Heart left ventricle (tissue), 16 donors: ENCODE results near the gene TOMM40L. TPM values are rescaled to one million over a fixed set of nuclear protein-coding genes. Genes with fewer than 3 reads are reported as not detected.
A peak's percentile ranks its signal among the peaks of the same experiment; 100 is the strongest.

Source experiments
- ATAC-seq, 4 donors: fragments of 200-7000 bp; cut with Tn5 transposase; one replicate each; pipeline ENCODE4 v1.9.1; 2020 to 2022; ENCODE audit warnings: moderate library complexity in 4 of 4, mild to moderate bottlenecking in 3 of 4, moderate number of reproducible peaks in 1 of 4
- DNase-seq, 5 donors: peaks; one replicate each; pipeline ENCODE4 v3.0.0-alpha.2; 2020
- H3K27ac ChIP-seq, 12 donors: fragments of 200-600 bp; sonication (generic) in 4 of 12; one replicate each; pipeline versions ENCODE4 v1.5.0 to v1.8.0; 2016 to 2022; ENCODE audit warnings: mild to moderate bottlenecking in 2 of 12
- H3K27me3 ChIP-seq, 9 donors: fragments of 200-600 bp; sonication (generic) in 2 of 9; one replicate each; pipeline versions ENCODE4 v1.5.1 to v1.8.0; 2016 to 2022; ENCODE audit warnings: mild to moderate bottlenecking in 3 of 9
- H3K36me3 ChIP-seq, 9 donors: fragments of 200-600 bp; sonication (generic) in 2 of 9; one replicate each; pipeline versions ENCODE4 v1.5.0 to v1.8.0; 2018 to 2022; ENCODE audit warnings: mild to moderate bottlenecking in 2 of 9
- H3K4me1 ChIP-seq, 12 donors: fragments of 200-600 bp; sonication (generic) in 4 of 12; one replicate each; pipeline versions ENCODE4 v1.5.0 to v1.8.0; 2016 to 2022; ENCODE audit warnings: mild to moderate bottlenecking in 3 of 12
- H3K4me3 ChIP-seq, 12 donors: fragments of 200-600 bp; sonication (generic) in 4 of 12; one replicate each; pipeline versions ENCODE4 v1.5.0 to v1.8.0; 2017 to 2022; ENCODE audit warnings: mild to moderate bottlenecking in 9 of 12, moderate library complexity in 4 of 12
- H3K9me3 ChIP-seq, 12 donors: fragments of 200-600 bp; sonication (generic) in 4 of 12; one replicate each; pipeline versions ENCODE4 v1.5.0 to v1.8.0; 2016 to 2022; ENCODE audit warnings: mild to moderate bottlenecking in 1 of 12
- POLR2A ChIP-seq, 2 donors: fragments of 450-650 bp; IDR thresholded peaks; one replicate each; pipeline ENCODE4 v1.6.1; 2017; ENCODE audit warnings: antibody characterized with exemption in 2 of 2, mild to moderate bottlenecking in 2 of 2, moderate library complexity in 2 of 2
- WGBS, 4 donors: extraction: QIAGEN DNeasy Blood & Tissue Kit in 2 of 4; methylation state at CpG; one replicate each; pipeline versions ENCODE4 v1.1.5 to v1.1.7; 2013 to 2018; 5-methylcytosine and 5-hydroxymethylcytosine counted together
- intact Hi-C, 10 donors: fragments of 100-400 bp; cut with DNase I; formaldehyde crosslinking; loops; one replicate each; pipeline versions ENCODE4 v1.11.1 to v1.14.2; 2022
- polyA plus RNA-seq, 2 donors: library from polyadenylated mRNA; stranded (reverse); fragments of 200-250 nt; gene quantifications; one replicate each; pipeline ENCODE4 v1.2.3, GENCODE V29; 2013
- total RNA-seq, 9 donors: library from RNA; depleted of rRNA in 2 of 9; stranded (reverse); fragments of >200 nt in 2 of 9; fragmentation: NEBNext Ultra II Directional in 3 of 9; extraction: Animal tissue kit (Norgen Biotek cat#: 25700) in 3 of 9; gene quantifications; one replicate each; pipeline versions ENCODE4 v1.1.0 to v1.2.4, GENCODE V29; 2016 to 2023
- TF ChIP-seq, protein P1 (sequence below), 12 donors: fragments of 200-600 bp; sonication (generic) in 4 of 12; IDR thresholded peaks; one replicate each; pipeline versions ENCODE4 v1.5.0 to v1.8.0; 2018 to 2022; ENCODE audit warnings: antibody characterized with exemption in 12 of 12, mild to moderate bottlenecking in 5 of 12
- donor health status: ischemic (EF 13 %, LVEDD 7.1; RV severe dilation, severe dysfunction).
- donor health status: healthy with polysubstance abuse.
- donor health status: DM: no; HTN: yes; CAD: no.
- donor health status: DM: no; HTN: no; CAD: no.
- donor health status: ischemic (EF 25% LVEDD 6.9; RV normal size, moderate dysfunction).
- donor health status: ischemic (EF 25% LVEDD 5.7; RV mildly dilated, moderate dysfunction).
- donor health status: healthy.
- donor health status: DM: yes; HTN: yes; CAD: no.
- donor health status: ischemic (EF 35%, LVEDD 5.7; RV mildly dilated, moderate dysfunction).
- donor health status: nonischemic (EF 11% LVEDD 7.7; RV severe dilation, severe dysfunction).
- donor health status: DM: yes; HTN: yes; CAD: no.
- donor health status: PGD.
- donor health status: ischemic (EF 29% LVEDD 5.4; RV normal size, mild dysfunction).
- donor health status: nonischemic (EF 23%, LVEDD 6.1; RV moderate dilation, normal function).

TOMM40L gene
- total and polyA plus RNA-seq, 11 donors: 24.1 to 37.1 (median 29.1) TPM

DNA sequence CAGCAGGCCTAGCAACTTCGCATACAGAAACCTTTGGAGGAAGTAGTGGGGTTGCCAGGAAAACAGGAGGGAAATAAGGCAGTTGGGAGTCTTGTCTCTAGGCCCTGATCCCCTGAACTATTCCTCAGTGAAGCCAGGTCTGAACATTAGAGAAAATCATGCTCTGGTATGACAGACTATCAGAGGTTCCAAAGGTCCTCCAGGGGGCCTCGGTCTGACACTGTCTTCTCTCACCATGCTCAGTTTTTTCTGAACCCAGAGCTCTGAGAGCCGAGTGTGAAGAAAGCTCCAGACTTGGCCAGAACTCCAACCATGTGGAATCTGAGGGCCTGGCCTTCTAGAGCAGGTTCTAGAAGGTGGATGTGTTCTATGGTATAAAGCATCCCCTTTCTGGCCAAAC is 4.0 kb downstream of the TOMM40L start:
- WGBS, 4 donors: 51 to 63% (median 55%) methylated on average over 3 of the region's 3 CpGs
- Histone ChIP-seq H3K4me3 (no peak overlapping the region), H3K36me3 (peaks cover 0 to 36% (median 28%) of the 10 kb centered on the region in 9 donors), H3K27ac (no peak overlapping the region), H3K9me3 (no peaks in the 10 kb centered on the region), H3K27me3 (no peaks in the 10 kb centered on the region), H3K4me1 (peaks cover 0 to 31% (median 18%) of the 10 kb centered on the region in 12 donors)
- TF ChIP-seq, protein P1, sequence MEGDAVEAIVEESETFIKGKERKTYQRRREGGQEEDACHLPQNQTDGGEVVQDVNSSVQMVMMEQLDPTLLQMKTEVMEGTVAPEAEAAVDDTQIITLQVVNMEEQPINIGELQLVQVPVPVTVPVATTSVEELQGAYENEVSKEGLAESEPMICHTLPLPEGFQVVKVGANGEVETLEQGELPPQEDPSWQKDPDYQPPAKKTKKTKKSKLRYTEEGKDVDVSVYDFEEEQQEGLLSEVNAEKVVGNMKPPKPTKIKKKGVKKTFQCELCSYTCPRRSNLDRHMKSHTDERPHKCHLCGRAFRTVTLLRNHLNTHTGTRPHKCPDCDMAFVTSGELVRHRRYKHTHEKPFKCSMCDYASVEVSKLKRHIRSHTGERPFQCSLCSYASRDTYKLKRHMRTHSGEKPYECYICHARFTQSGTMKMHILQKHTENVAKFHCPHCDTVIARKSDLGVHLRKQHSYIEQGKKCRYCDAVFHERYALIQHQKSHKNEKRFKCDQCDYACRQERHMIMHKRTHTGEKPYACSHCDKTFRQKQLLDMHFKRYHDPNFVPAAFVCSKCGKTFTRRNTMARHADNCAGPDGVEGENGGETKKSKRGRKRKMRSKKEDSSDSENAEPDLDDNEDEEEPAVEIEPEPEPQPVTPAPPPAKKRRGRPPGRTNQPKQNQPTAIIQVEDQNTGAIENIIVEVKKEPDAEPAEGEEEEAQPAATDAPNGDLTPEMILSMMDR (IDR thresholded peaks at IDR 0.05): no peak
- TF ChIP-seq POLR2A (IDR thresholded peaks at IDR 0.05): no peak
- no peak for ATAC-seq
- no peak for DNase-seq
- intact Hi-C loops: loop anchor here in 9 of 10 donors (5.0 to 10.0 kb wide), 8 partner anchors 38 to 157 kb away; partner anchors contain the start of genes SDHC (in 4 of the 9) and CFAP126 (in 2 of the 9)

DNA sequence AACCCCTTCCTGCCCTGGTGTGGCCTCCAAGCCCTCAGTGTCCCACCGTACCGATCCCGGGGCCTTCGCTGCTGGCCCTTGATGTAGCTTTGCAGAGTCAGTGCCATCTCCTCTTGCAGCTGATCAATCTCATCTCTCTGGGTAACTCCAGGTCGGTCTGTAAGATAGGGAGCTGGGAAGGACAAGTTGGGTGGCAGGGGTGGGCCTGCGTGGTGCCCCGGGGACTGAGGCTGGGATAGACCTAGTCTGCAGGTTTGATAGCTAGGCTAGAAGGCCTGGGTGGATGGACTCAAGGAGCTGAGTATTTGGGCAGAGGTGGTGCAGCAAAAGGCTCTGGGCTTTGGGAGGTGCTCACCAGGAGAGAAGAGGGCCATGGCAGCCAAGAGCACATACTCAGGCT is 4.9 kb downstream of the TOMM40L start:
- intact Hi-C loops: loop anchor here in 1 of 10 donors (5.0 kb wide), 1 partner anchor 142 kb away; no protein-coding TSS in a partner anchor
- no peak for TF ChIP-seq POLR2A (IDR thresholded peaks at IDR 0.05)
- TF ChIP-seq, protein P1 (IDR thresholded peaks at IDR 0.05): no peak
- H3K27ac ChIP-seq: no peak overlapping the region
- peaks cover 0 to 25% (median 16%) of the 10 kb centered on the region in 12 donors for H3K4me1 ChIP-seq
- 90 to 95% (median 93%) methylated on average over 7 of the region's 7 CpGs for WGBS, 4 donors
- no peaks in the 10 kb centered on the region for H3K9me3 ChIP-seq
- H3K4me3 ChIP-seq: no peak overlapping the region
- H3K36me3 ChIP-seq: peaks cover 0 to 36% (median 28%) of the 10 kb centered on the region in 9 donors
- no peak for ATAC-seq
- no peak for DNase-seq
- no peaks in the 10 kb centered on the region for H3K27me3 ChIP-seq

DNA sequence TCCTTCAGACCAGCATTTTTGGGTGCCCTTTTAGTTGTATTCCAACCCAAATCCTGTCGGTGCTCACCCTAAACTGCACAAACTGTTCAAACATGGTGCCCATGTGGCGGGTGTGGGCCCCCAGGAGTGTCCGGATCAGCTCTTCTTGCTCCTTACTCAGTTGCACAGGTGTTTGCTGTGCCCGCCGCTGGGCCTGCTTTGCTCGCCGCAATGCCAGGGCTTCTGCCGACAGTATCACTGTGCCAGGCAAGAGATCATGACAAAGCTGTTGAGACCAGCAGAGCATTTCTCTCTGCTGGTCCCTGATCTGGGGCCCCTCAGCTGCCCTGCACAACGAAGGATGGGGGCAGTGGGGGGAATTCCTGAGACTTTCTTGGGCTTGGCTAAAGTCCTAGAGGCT is 7.2 kb downstream of the TOMM40L start:
- H3K27ac ChIP-seq: no peak overlapping the region
- DNase-seq (no peak), ATAC-seq (no peak)
- H3K36me3 ChIP-seq: peaks cover 0 to 31% (median 27%) of the 10 kb centered on the region in 9 donors
- peaks cover 0 to 5% (median 0%) of the 10 kb centered on the region in 12 donors for H3K4me1 ChIP-seq
- 73 to 86% (median 84%) methylated on average over 4 to 9 of the region's 9 CpGs for WGBS, 4 donors
- H3K9me3 ChIP-seq: no peaks in the 10 kb centered on the region
- no peak overlapping the region for H3K4me3 ChIP-seq
- intact Hi-C loops: loop anchor here in 1 of 10 donors (5.0 kb wide), 1 partner anchor 139 kb away; no protein-coding TSS in a partner anchor
- TF ChIP-seq, protein P1 (IDR thresholded peaks at IDR 0.05): no peak
- no peak for TF ChIP-seq POLR2A (IDR thresholded peaks at IDR 0.05)
- no peaks in the 10 kb centered on the region for H3K27me3 ChIP-seq

DNA sequence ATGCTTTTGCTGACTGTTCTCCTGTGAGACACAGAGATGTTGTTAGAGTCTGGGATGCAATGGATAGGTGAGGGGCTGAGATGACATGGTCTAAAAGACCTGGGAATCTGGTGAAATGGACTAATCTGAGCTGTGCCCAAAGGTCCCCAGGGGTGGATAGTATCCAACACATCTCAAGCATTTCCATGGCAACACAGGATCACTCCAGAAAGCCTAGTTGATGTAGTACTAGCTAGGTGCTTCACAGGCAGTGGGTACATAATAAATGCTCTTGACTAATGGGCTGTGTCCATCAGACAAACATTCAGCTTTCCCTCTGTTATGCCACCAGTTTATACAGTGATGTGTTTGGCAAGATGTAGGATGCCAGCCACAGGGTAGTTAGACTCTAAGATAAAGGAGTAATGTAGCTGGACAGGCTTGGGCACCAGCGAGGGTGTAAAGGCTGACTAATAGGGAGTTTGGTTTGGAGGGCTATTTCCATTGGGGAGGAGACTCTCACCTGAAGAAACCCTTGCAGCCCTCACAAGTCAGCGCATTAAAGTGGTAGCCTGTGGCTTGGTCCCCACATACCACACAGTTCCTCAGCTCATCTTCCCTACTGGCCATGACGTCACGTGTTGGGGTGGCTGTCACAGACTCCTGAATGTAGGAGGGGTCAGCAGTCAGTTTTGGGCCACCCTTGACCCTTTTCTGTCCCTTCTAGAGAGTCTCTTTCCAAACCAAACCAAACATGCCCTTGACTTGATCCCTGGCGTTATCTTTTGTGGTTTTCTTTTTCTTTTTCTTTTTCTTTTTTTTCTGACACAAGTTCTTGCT is 10.3 kb downstream of the TOMM40L start:
- TF ChIP-seq, protein P1 (IDR thresholded peaks at IDR 0.05): no peak
- no peak for TF ChIP-seq POLR2A (IDR thresholded peaks at IDR 0.05)
- H3K27me3 ChIP-seq: no peaks in the 10 kb centered on the region
- ATAC-seq: peak in 1 of 4 donors; percentile 24
- no peak overlapping the region for H3K27ac ChIP-seq
- H3K4me3 ChIP-seq: no peak overlapping the region
- peaks cover 0 to under 1% (median 0%) of the 10 kb centered on the region in 9 donors for H3K36me3 ChIP-seq
- intact Hi-C loops: no loop called here
- H3K4me1 ChIP-seq: no peaks in the 10 kb centered on the region
- no peaks in the 10 kb centered on the region for H3K9me3 ChIP-seq
- DNase-seq: no peak
- WGBS, 4 donors: 84 to 87% (median 86%) methylated on average over 5 of the region's 5 CpGs
